IMR-90 (cell line): ENCODE measurements around the gene TPPP. TPM values are rescaled to one million over a fixed set of nuclear protein-coding genes. Genes with fewer than 3 reads are reported as not detected.

ENCODE experiments used
- ATAC-seq: fragments of 200-7000 bp; cut with Tn5 transposase; 2 replicates; pipeline ENCODE4 v1.9.1; 2020; ENCODE audit warnings: low read depth, mild to moderate bottlenecking, moderate library complexity
- BruUV-seq: library from RNA; stranded (reverse); fragments of 400-500 nt; replicated peaks from 2 replicates; lab custom pipeline; 2021; lab: Mats Ljungman, UMichigan
- CTCF ChIA-PET: fragments of 300-600 bp; formaldehyde crosslinking; extraction: SDS; loops from one replicate; lab custom pipeline; 2021; ENCODE audit warnings: antibody characterized with exemption; lab: Yijun Ruan, JAX
- POLR2A ChIA-PET: fragments of 300-600 bp; sonication (Branson Sonifier 250); formaldehyde crosslinking; loops from one replicate; lab custom pipeline; 2022; ENCODE audit warnings: antibody characterized with exemption; ENCODE audit not compliant: unreplicated experiment; lab: Charles Lee
- DNase-seq: peaks from one replicate; pipeline ENCODE4 v3.0.0; 2013
- H2AFZ ChIP-seq: replicated peaks from 2 replicates; pipeline ENCODE3; 2013; ENCODE audit warnings: low read length, mild to moderate bottlenecking; ENCODE audit not compliant: poor library complexity
- H2AK5ac ChIP-seq: 2 replicates; pipeline ENCODE4 v1.6.1; 2013; ENCODE audit warnings: low read depth, low read length, inconsistent platforms
- H2AK9ac ChIP-seq: replicated peaks from 2 replicates; pipeline ENCODE3; 2013; ENCODE audit warnings: mild to moderate bottlenecking, low read depth, low read length, moderate library complexity; ENCODE audit not compliant: poor library complexity
- H2BK120ac ChIP-seq: 2 replicates; pipeline ENCODE4 v1.6.1; 2013; ENCODE audit warnings: low read depth, low read length, inconsistent platforms
- H2BK15ac ChIP-seq: 3 replicates; pipeline ENCODE4 v1.6.1; 2013; ENCODE audit warnings: low read depth, low read length, inconsistent platforms
- H2BK20ac ChIP-seq: 2 replicates; pipeline ENCODE4 v1.6.1; 2013; ENCODE audit warnings: low read depth, mild to moderate bottlenecking, inconsistent platforms, low read length, moderate library complexity
- H2BK5ac ChIP-seq: 2 replicates; pipeline ENCODE4 v1.6.1; 2013; ENCODE audit warnings: mild to moderate bottlenecking, low read depth, low read length, inconsistent platforms; ENCODE audit not compliant: poor library complexity, severe bottlenecking
- H3K14ac ChIP-seq: replicated peaks from 2 replicates; pipeline ENCODE4 v1.6.1; 2013; ENCODE audit warnings: low read depth, low read length, inconsistent platforms
- H3K18ac ChIP-seq: 2 replicates; pipeline ENCODE4 v1.6.1; 2013; ENCODE audit warnings: low read depth, low read length, control low read depth
- H3K23ac ChIP-seq: 2 replicates; pipeline ENCODE4 v1.6.1; 2013; ENCODE audit warnings: low read depth, low read length, inconsistent platforms
- H3K27ac ChIP-seq: 2 replicates; pipeline ENCODE4 v1.5.1; 2013; ENCODE audit warnings: mild to moderate bottlenecking, control low read depth, low read length; ENCODE audit not compliant: insufficient read depth
- H3K27me3 ChIP-seq: 2 replicates; pipeline ENCODE4 v1.6.1; 2013; ENCODE audit warnings: low read length; ENCODE audit not compliant: control insufficient read depth, insufficient read depth
- H3K36me3 ChIP-seq: 2 replicates; pipeline ENCODE4 v1.6.1; 2013; ENCODE audit warnings: low read length, mixed read lengths; ENCODE audit not compliant: control insufficient read depth, insufficient read depth
- H3K4ac ChIP-seq: 2 replicates; pipeline ENCODE4 v1.6.1; 2013; ENCODE audit warnings: low read depth, low read length, inconsistent platforms
- H3K4me1 ChIP-seq: 2 replicates; pipeline ENCODE4 v1.6.1; 2013; ENCODE audit warnings: low read length, mixed read lengths; ENCODE audit not compliant: control insufficient read depth, insufficient read depth
- H3K4me2 ChIP-seq: 2 replicates; pipeline ENCODE4 v1.6.1; 2013; ENCODE audit warnings: low read depth, mild to moderate bottlenecking, control low read depth, low read length, moderate library complexity
- H3K4me3 ChIP-seq: 2 replicates; pipeline ENCODE4 v1.5.1; 2013; ENCODE audit warnings: low read depth, mild to moderate bottlenecking, control low read depth, low read length, moderate library complexity; ENCODE audit not compliant: insufficient read depth
- H3K56ac ChIP-seq: 2 replicates; pipeline ENCODE4 v1.6.1; 2013; ENCODE audit warnings: low read length, inconsistent platforms; ENCODE audit not compliant: insufficient read depth; ENCODE audit errors: extremely low read depth
- H3K79me1 ChIP-seq, 2 experiments: 2 replicates each; pipeline ENCODE4 v1.6.1; 2013; ENCODE audit warnings: low read length in 2 of 2, inconsistent platforms in 1 of 2, low read depth in 1 of 2
- H3K9ac ChIP-seq: 2 replicates; pipeline ENCODE4 v1.6.1; 2013; ENCODE audit warnings: low read depth, low read length, control low read depth
- H3K9me1 ChIP-seq: 2 replicates; pipeline ENCODE4 v1.6.1; 2013; ENCODE audit warnings: low read length, inconsistent platforms; ENCODE audit not compliant: insufficient read depth
- H3K9me3 ChIP-seq: 2 replicates; pipeline ENCODE4 v1.6.1; 2013; ENCODE audit warnings: low read length; ENCODE audit not compliant: control insufficient read depth, insufficient read depth
- H4K20me1 ChIP-seq: 2 replicates; pipeline ENCODE4 v1.6.1; 2013; ENCODE audit warnings: low read length, inconsistent platforms; ENCODE audit not compliant: insufficient read depth
- H4K5ac ChIP-seq: 2 replicates; pipeline ENCODE4 v1.6.1; 2013; ENCODE audit warnings: mild to moderate bottlenecking, low read depth, low read length, control low read depth
- H4K8ac ChIP-seq, 2 experiments: 2 replicates each; pipeline ENCODE4 v1.6.1; 2013; ENCODE audit warnings: low read depth in 2 of 2, low read length in 2 of 2, control low read depth in 1 of 2, inconsistent platforms in 1 of 2
- H4K91ac ChIP-seq: 2 replicates; pipeline ENCODE4 v1.6.1; 2013; ENCODE audit warnings: low read depth, low read length, inconsistent platforms; ENCODE audit not compliant: insufficient read depth
- BHLHE40 ChIP-seq: fragments of 150-350 bp; IDR thresholded peaks from 2 replicates; pipeline ENCODE4 v1.6.1; 2016; ENCODE audit warnings: mild to moderate bottlenecking, low read depth, low read length
- CEBPB ChIP-seq: IDR thresholded peaks from 2 replicates; pipeline ENCODE4 v1.6.1; 2012; ENCODE audit warnings: low read depth, low read length, improper control_type of control experiment
- CHD1 ChIP-seq: IDR thresholded peaks from 2 replicates; pipeline ENCODE4 v1.6.1; 2012; ENCODE audit warnings: low read depth, low read length, improper control_type of control experiment
- CTCF ChIP-seq: conservative IDR thresholded peaks from 2 replicates; pipeline ENCODE4 v1.5.1; 2012; ENCODE audit warnings: mild to moderate bottlenecking, low read depth, low read length, improper control_type of control experiment
- ELK1 ChIP-seq: fragments of 150-350 bp; IDR thresholded peaks from 2 replicates; pipeline ENCODE4 v1.6.1; 2016; ENCODE audit warnings: low read depth, mild to moderate bottlenecking, low read length, moderate library complexity, borderline replicate concordance
- FOS ChIP-seq: fragments of 150-350 bp; IDR thresholded peaks from 2 replicates; pipeline ENCODE4 v1.6.1; 2016; ENCODE audit warnings: low read depth, low read length
- MAFK ChIP-seq: IDR thresholded peaks from 2 replicates; pipeline ENCODE4 v1.6.1; 2012; ENCODE audit warnings: low read depth, low read length, improper control_type of control experiment
- NFE2L2 ChIP-seq: fragments of 150-350 bp; IDR thresholded peaks from 2 replicates; pipeline ENCODE4 v1.6.1; 2016; ENCODE audit warnings: low read depth, mild to moderate bottlenecking, low read length
- POLR2A ChIP-seq: IDR thresholded peaks from 2 replicates; pipeline ENCODE4 v1.6.1; 2012; ENCODE audit warnings: mild to moderate bottlenecking, low read depth, low read length
- RAD21 ChIP-seq: IDR thresholded peaks from 2 replicates; pipeline ENCODE4 v1.6.1; 2012; ENCODE audit warnings: low read length, improper control_type of control experiment
- RFX5 ChIP-seq: IDR thresholded peaks from 2 replicates; pipeline ENCODE4 v1.8.0; 2012; ENCODE audit warnings: low read depth, mild to moderate bottlenecking, low read length, moderate library complexity
- SMC3 ChIP-seq: fragments of 150-350 bp; IDR thresholded peaks from 2 replicates; pipeline ENCODE4 v1.6.1; 2016; ENCODE audit warnings: low read depth, mild to moderate bottlenecking, antibody characterized with exemption, low read length, moderate library complexity
- USF2 ChIP-seq: fragments of 150-350 bp; IDR thresholded peaks from 2 replicates; pipeline ENCODE4 v1.6.1; 2017; ENCODE audit warnings: mild to moderate bottlenecking, antibody characterized with exemption, low read length, low read depth
- WGBS, 2 experiments: methylation state at CpG; one replicate each; pipeline versions ENCODE4 v1.1.5 to v1.1.7; 2013; ENCODE audit warnings: missing lambda C conversion rate in 2 of 2; ENCODE audit not compliant: insufficient read length in 1 of 2; ENCODE audit errors: extremely low coverage in 2 of 2; 5-methylcytosine and 5-hydroxymethylcytosine counted together
- dilution Hi-C: fragments of 300-500 bp; cut with HindIII; formaldehyde crosslinking; loops from one replicate; pipeline ENCODE4 v1.14.3; 2018; ENCODE audit warnings: low sequenced_read_pairs; ENCODE audit not compliant: unreplicated experiment
- in situ Hi-C: fragments of 300-500 bp; cut with MboI; formaldehyde crosslinking; loops from 3 replicates; pipeline ENCODE4 v1.14.3; 2019; ENCODE audit warnings: low sequenced_read_pairs, inconsistent platforms, mixed read lengths
- intact Hi-C: fragments of 100-400 bp; cut with micrococcal nuclease; formaldehyde crosslinking; loops from 2 replicates; pipeline ENCODE4 v1.10.0; 2022
- polyA plus RNA-seq, 3 experiments: library from polyadenylated mRNA; depleted of rRNA; stranded (reverse); fragments of >200 nt; gene quantifications; 2 replicates each; pipeline ENCODE4 v1.2.3, GENCODE V29; 2012; ENCODE audit warnings: low replicate concordance in 1 of 3
- total RNA-seq: library from RNA; depleted of rRNA; stranded (reverse); fragments of >200 nt; gene quantifications from 2 replicates; pipeline ENCODE4 v1.2.3, GENCODE V29; 2012

Gene TPPP
- total and polyA plus RNA-seq, 2 of the 4 experiments (the other 2 are of a cell fraction) = under 0.01 to 0.07 TPM

- Histone ChIP-seq H2BK15ac (no peak overlapping the region), H4K20me1 (no peaks in the 10 kb centered on the region), H3K4me3 (no peak overlapping the region), H2AK9ac (no peak overlapping the region), H3K9ac (no peak overlapping the region), H2BK5ac (no peak overlapping the region), H3K27me3 (no peaks in the 10 kb centered on the region), H3K4me2 (no peak overlapping the region), H4K5ac (no peak overlapping the region), H4K91ac (no peak overlapping the region), H3K4ac (no peak overlapping the region), H2AFZ (no peak overlapping the region), H2BK20ac (no peak overlapping the region), H3K27ac (no peak overlapping the region), H4K8ac (no peak overlapping the region), H3K36me3 (peaks cover 22% of the 10 kb centered on the region), H3K9me1 (no peaks in the 10 kb centered on the region), H3K18ac (no peak overlapping the region), H3K4me1 (no peaks in the 10 kb centered on the region), H3K56ac (no peak overlapping the region), H3K23ac (no peak overlapping the region), H3K14ac (no peak overlapping the region), H3K9me3 (no peaks in the 10 kb centered on the region; the same call in 1 of the 2 replicates), H3K79me1 (no peaks in the 10 kb centered on the region), H2AK5ac (no peak overlapping the region), H2BK120ac (no peak overlapping the region)
- ChIA-PET POLR2A (no interaction called here), CTCF (no interaction called here)
- in situ Hi-C loops (no loop called here), intact Hi-C loops (no loop called here), dilution Hi-C loops (no loop called here)
- ATAC-seq (no peak), DNase-seq (no peak)
- WGBS, 2 experiments = 96% methylated on average over 5 of the region's 9 CpGs; no CpG with 5 or more reads in 1 of the 2 experiments
- BruUV-seq = no TSS peak
- TF ChIP-seq RFX5 (no peak), CHD1 (no peak), FOS (no peak), POLR2A (no peak), MAFK (no peak), NFE2L2 (no peak), CTCF (no peak), RAD21 (no peak), BHLHE40 (no peak), USF2 (no peak), CEBPB (no peak), ELK1 (no peak), SMC3 (no peak)
Observed at GRCh38 chr5:639253-639530, 54.0 kb downstream of the TPPP start.
